SU-DHL-6 (cell line): ENCODE measurements around the gene ASCC3.

ENCODE experiments used
- H2AFZ ChIP-seq: fragments of 200-600 bp; sonication (generic); 2 replicates; pipeline ENCODE4 v1.6.1; 2014; ENCODE audit warnings: low read depth, mild to moderate bottlenecking, moderate library complexity, mixed read lengths, antibody characterized with exemption, low read length; ENCODE audit not compliant: severe bottlenecking
- H3F3A ChIP-seq: fragments of 200-600 bp; shearing (Covaris generic); 2 replicates; pipeline ENCODE4 v1.6.0; 2016; ENCODE audit warnings: antibody characterized with exemption, mild to moderate bottlenecking; ENCODE audit not compliant: insufficient read depth
- H3K27ac ChIP-seq: fragments of 200-600 bp; sonication (generic); 2 replicates; pipeline ENCODE4 v1.5.1; 2016; ENCODE audit warnings: low read depth, mild to moderate bottlenecking, low read length, moderate library complexity, mixed read lengths
- H3K27me3 ChIP-seq: fragments of 200-600 bp; sonication (generic), shearing (Covaris generic); 2 replicates; pipeline ENCODE4 v1.6.0; 2014; ENCODE audit warnings: mild to moderate bottlenecking, low read length
- H3K36me3 ChIP-seq: fragments of 200-600 bp; sonication (generic); 2 replicates; pipeline ENCODE4 v1.6.1; 2014; ENCODE audit warnings: mild to moderate bottlenecking, low read length, mixed read lengths
- H3K4me2 ChIP-seq: fragments of 300-600, 200-600 bp; shearing (Covaris generic), sonication (generic); 2 replicates; pipeline ENCODE4 v1.6.0; 2014; ENCODE audit warnings: low read length, low read depth, mild to moderate bottlenecking; ENCODE audit not compliant: poor library complexity, severe bottlenecking
- H3K4me3 ChIP-seq: fragments of 200-600 bp; sonication (generic); 2 replicates; pipeline ENCODE4 v1.5.1; 2014; ENCODE audit warnings: antibody characterized with exemption, low read length, mild to moderate bottlenecking, mixed read lengths; ENCODE audit not compliant: insufficient read depth, poor library complexity, severe bottlenecking
- H3K79me2 ChIP-seq: fragments of 200-600 bp; sonication (generic); 2 replicates; pipeline ENCODE4 v1.6.1; 2014; ENCODE audit warnings: mild to moderate bottlenecking, low read length, moderate library complexity; ENCODE audit not compliant: insufficient read depth
- H3K9ac ChIP-seq: fragments of 200-600 bp; sonication (generic); 2 replicates; pipeline ENCODE4 v1.7.0; 2014; ENCODE audit warnings: mild to moderate bottlenecking, low read length
- H3K9me2 ChIP-seq: fragments of 200-600 bp; sonication (generic); replicated peaks from 2 replicates; pipeline ENCODE4 v1.6.1; 2014; ENCODE audit warnings: low read length; ENCODE audit not compliant: insufficient read depth
- H3K9me3 ChIP-seq: fragments of 200-600 bp; sonication (generic); 2 replicates; pipeline ENCODE4 v1.6.1; 2014; ENCODE audit warnings: low read length, mixed read lengths; ENCODE audit not compliant: insufficient read depth
- H4K20me1 ChIP-seq: fragments of 200-600 bp; sonication (generic); 2 replicates; pipeline ENCODE4 v1.6.1; 2014; ENCODE audit warnings: low read depth, mild to moderate bottlenecking, antibody characterized with exemption, low read length, moderate library complexity, mixed read lengths
- EZH2phosphoT487 ChIP-seq: fragments of 200-600 bp; sonication (generic), shearing (Covaris generic); conservative IDR thresholded peaks from 2 replicates; pipeline ENCODE4 v1.6.1; 2018; ENCODE audit warnings: mild to moderate bottlenecking, antibody characterized with exemption, low read length, moderate library complexity, mixed read lengths
- TF ChIP-seq, protein P1 (sequence below): fragments of 200-600 bp; sonication (generic); IDR thresholded peaks from one replicate; pipeline ENCODE4 v1.5.1; 2017; ENCODE audit warnings: antibody characterized with exemption, mild to moderate bottlenecking, low read length, moderate library complexity; ENCODE audit not compliant: insufficient read depth, poor library complexity, severe bottlenecking

The ASCC3 gene

DNA sequence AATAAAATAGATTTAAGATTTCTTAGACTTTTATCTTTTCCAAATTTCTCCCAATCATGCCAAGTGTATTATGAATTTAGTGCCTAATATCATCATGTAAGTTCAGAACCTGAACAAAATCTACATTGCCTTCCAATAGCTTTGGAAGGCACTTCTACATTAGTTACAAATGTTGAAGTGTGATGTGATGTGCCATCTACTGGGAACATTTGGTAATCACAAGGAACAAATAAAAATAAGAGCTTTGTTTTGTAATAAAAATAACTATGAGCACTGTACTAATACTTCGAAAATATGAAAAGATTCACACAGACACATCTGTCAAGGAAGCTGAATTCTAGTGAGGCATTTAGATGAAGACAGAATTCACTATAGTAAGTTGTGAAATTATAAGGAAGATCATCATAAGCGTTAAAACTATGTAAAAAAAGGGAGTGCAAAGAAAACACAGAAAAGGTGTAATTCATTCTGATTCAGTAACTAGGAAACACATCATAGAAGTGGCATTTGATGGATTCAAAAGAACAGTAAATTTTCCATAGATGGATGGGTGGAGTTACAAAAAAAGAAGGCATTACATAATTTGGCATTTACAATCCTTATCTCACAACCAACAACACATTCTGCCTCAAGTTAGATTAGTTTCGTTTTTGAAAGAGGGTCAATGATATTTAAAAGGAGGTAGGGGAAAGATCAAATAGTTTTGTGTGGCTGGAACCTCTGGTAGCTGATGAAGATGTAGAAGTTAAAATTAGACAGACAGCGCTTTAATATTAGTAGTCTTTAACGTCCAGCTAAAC lies 161.0 kb downstream of the ASCC3 start:
- no peak overlapping the region for H3K27ac ChIP-seq
- peaks cover 3% of the 10 kb centered on the region; the same call in 1 of the 2 replicates for H3F3A ChIP-seq
- no peaks in the 10 kb centered on the region for H3K27me3 ChIP-seq
- TF ChIP-seq, protein P1, sequence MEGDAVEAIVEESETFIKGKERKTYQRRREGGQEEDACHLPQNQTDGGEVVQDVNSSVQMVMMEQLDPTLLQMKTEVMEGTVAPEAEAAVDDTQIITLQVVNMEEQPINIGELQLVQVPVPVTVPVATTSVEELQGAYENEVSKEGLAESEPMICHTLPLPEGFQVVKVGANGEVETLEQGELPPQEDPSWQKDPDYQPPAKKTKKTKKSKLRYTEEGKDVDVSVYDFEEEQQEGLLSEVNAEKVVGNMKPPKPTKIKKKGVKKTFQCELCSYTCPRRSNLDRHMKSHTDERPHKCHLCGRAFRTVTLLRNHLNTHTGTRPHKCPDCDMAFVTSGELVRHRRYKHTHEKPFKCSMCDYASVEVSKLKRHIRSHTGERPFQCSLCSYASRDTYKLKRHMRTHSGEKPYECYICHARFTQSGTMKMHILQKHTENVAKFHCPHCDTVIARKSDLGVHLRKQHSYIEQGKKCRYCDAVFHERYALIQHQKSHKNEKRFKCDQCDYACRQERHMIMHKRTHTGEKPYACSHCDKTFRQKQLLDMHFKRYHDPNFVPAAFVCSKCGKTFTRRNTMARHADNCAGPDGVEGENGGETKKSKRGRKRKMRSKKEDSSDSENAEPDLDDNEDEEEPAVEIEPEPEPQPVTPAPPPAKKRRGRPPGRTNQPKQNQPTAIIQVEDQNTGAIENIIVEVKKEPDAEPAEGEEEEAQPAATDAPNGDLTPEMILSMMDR: peak; percentile 36
- TF ChIP-seq EZH2phosphoT487: no peak
- no peaks in the 10 kb centered on the region for H4K20me1 ChIP-seq
- peak overlapping the region; percentile 38 for H3K4me2 ChIP-seq
- no peak overlapping the region for H3K4me3 ChIP-seq
- no peak overlapping the region for H3K9ac ChIP-seq
- no peaks in the 10 kb centered on the region for H3K9me3 ChIP-seq
- no peaks in the 10 kb centered on the region for H3K79me2 ChIP-seq
- peaks cover 26% of the 10 kb centered on the region for H3K36me3 ChIP-seq
- H2AFZ ChIP-seq: no peak overlapping the region
- no peaks in the 10 kb centered on the region for H3K9me2 ChIP-seq

DNA sequence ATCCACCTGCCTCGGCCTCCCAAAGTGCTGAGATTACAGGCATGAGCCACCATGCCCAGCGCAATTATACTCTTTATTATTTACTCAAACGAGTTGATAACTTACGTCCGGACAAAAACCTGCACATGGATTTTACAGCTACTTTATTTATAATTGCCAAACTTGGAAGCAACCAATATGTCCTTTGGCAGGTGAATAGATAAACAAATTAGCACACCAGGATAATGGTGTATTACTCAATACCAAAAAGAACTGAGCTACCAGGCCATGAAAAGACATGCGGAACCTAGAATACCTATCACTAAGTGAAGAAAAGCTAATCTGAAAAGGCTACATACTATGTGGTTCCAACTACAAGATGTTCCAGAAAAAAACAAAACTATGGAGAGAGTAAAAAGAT lies 168.1 kb downstream of the ASCC3 start:
- H3K4me2 ChIP-seq: no peak overlapping the region
- no peak overlapping the region for H3K9ac ChIP-seq
- no peak overlapping the region for H3K4me3 ChIP-seq
- H3F3A ChIP-seq: 0 out of 2 replicates have a peak, but pooled peaks cover 8% of the 10 kb centered on the region
- no peaks in the 10 kb centered on the region for H3K9me2 ChIP-seq
- no peak overlapping the region for H2AFZ ChIP-seq
- H3K36me3 ChIP-seq: peaks cover 17% of the 10 kb centered on the region
- H3K9me3 ChIP-seq: no peaks in the 10 kb centered on the region
- TF ChIP-seq EZH2phosphoT487: no peak
- TF ChIP-seq, protein P1: no peak
- H3K27ac ChIP-seq: no peak overlapping the region
- no peaks in the 10 kb centered on the region for H4K20me1 ChIP-seq
- H3K27me3 ChIP-seq: no peaks in the 10 kb centered on the region
- H3K79me2 ChIP-seq: no peaks in the 10 kb centered on the region

DNA sequence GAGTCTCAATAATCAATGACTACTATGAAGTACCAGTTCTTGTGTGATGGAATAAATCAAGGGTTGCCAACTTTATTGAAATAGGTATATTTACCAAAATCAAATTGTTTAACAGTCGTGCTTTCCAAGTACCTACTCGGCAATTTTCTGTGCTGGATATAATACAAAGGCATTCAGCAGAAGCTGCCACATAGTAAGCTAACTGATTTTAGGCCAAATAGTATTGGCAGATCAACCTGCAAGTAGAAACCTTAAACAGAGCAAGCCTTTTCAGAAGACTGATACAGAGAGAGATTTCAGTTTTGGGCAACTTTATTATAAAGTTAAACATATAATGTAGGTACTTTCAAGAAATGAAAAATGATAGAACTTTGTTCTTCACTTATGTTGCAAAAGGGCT lies 174.6 kb downstream of the ASCC3 start:
- H2AFZ ChIP-seq: no peak overlapping the region
- no peaks in the 10 kb centered on the region for H3K79me2 ChIP-seq
- H3K27ac ChIP-seq: no peak overlapping the region
- no peak overlapping the region for H3K9ac ChIP-seq
- H3K36me3 ChIP-seq: peaks cover 12% of the 10 kb centered on the region; the same call in 1 of the 2 replicates
- H3K9me3 ChIP-seq: no peaks in the 10 kb centered on the region
- H4K20me1 ChIP-seq: no peaks in the 10 kb centered on the region
- no peak for TF ChIP-seq EZH2phosphoT487
- TF ChIP-seq, protein P1: no peak
- H3K27me3 ChIP-seq: no peaks in the 10 kb centered on the region
- no peaks in the 10 kb centered on the region for H3K9me2 ChIP-seq
- no peaks in the 10 kb centered on the region for H3F3A ChIP-seq
- no peak overlapping the region for H3K4me3 ChIP-seq
- no peak overlapping the region for H3K4me2 ChIP-seq
